Hypothalamus (tissue), 51 donors: ENCODE measurements around the gene RARRES2.
"Not testable (repeated sequence)": the region's sequence is repeated elsewhere in the genome, so short reads cannot be mapped to it uniquely, and the experiment has no call there.

Experiments used
- DNase-seq, 51 donors: peaks; one replicate each; lab custom pipeline; 2025; lab: John Stamatoyannopoulos, UW

Gene RARRES2

DNA sequence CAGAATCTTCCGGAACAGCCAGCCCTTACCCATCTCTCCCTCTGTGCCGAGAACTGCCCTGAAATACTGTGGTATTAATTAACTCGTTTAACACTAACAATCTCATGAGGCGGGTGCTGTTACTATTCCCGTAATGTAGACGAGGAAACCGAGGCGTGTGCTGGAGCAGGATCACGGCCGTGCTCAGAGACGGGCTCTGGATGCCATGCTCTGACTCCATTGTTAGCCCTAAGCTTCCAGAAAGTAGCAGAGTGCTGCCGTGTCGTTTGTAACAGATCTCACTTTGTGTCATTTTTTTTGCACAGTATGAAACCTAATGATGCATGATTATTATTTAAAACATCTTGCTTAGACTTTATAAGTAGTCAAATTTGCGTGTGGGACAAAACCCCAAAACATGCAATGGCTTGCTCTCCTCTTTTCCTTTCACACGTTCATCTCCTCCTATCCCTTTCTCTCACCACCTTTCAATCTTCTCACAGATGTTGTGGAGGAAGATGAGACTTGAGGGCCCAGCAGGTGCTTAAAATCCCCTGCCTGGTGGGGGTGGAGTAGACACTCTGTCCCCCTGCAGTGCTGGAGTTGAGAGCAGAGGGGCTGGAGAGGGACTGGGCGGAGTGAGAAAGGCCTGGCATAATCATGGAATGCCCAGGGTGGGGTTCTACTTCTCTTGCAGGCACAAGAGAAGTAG, 17.6 kb downstream of the RARRES2 start:
- DNase-seq, result peak in 2 of 51 donors; percentile 47 to 71

GRCh38 chr7:150322833-150323681, 18.4 kb downstream of the RARRES2 start, which contains the start of the genes ACTR3C and LRRC61:
ACTR3C (minus strand) TSS chr7:150323545; CDS start chr7:150295296, 28,249 bp downstream.
LRRC61 (plus strand) TSS chr7:150323355; CDS start chr7:150336862, 13,507 bp downstream.
- peak in 14 of 51 donors; percentile 21 to 71 (median 40) for DNase-seq

DNA sequence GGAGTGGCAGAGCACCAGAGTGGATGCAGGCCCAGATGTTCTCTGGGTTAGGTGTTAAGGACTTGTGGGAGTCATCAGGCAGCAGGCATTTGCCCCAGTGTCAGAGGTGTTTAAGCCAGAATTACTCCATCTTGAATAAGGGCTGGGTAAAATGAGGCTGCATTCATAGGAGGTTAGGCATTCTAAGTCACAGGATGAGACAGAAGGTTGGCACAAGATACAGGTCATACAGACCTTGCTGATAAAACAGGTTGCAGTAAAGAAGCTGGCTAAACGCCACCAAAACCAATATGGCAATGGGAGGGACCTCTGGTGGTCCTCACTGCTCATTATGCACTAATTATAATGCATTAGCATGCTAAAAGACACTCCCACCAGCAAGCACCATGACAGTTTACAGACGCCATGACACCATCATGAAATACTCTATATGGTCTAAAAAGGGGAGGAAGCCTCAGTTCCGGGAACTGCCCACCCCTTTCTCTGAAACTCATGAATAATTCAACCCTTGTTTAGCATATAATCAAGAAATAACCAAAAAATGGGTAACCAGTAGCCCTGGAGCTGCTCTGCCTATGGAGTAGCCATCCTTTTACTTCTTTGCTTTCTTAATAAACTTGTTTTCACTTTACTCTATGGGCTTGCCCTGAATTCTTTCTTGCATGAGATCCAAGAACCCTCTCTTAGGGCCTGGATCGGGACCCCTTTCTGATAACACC, 19.2 kb downstream of the RARRES2 start:
- DNase-seq, result no peak

- no peak for DNase-seq
Observed at GRCh38 chr7:150321788-150322113, 19.7 kb downstream of the RARRES2 start.

- no peak for DNase-seq
Observed at GRCh38 chr7:150317748-150318444, 23.5 kb downstream of the RARRES2 start.

GRCh38 chr7:150316987-150317386, 24.4 kb downstream of the RARRES2 start:
- DNase-seq, result not testable (repeated sequence)

GRCh38 chr7:150314639-150315239, 26.7 kb downstream of the RARRES2 start:
- DNase-seq, result no peak

DNA sequence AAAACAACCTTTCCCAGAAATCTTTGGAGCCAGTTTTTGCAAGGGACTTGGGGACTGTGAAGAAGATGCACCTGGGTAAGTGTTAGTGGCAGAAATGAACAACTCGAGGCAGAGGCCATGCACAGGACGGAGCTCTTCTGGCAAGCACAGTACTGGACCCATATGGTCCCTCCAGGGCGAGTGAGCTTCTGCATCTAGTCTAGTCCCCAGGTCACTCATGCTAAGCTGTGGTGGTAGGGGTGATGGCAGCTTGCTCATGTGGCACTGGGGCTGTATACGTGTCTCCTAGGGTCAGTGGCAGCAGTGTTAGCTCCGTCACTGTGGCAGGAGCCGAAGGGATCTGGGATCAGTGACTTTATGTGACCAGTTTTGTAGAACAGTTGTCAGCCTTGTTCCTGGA, 27.6 kb downstream of the RARRES2 start:
- no peak for DNase-seq

- DNase-seq, result no peak
Observed at GRCh38 chr7:150313367-150313809, 28.0 kb downstream of the RARRES2 start.

DNA sequence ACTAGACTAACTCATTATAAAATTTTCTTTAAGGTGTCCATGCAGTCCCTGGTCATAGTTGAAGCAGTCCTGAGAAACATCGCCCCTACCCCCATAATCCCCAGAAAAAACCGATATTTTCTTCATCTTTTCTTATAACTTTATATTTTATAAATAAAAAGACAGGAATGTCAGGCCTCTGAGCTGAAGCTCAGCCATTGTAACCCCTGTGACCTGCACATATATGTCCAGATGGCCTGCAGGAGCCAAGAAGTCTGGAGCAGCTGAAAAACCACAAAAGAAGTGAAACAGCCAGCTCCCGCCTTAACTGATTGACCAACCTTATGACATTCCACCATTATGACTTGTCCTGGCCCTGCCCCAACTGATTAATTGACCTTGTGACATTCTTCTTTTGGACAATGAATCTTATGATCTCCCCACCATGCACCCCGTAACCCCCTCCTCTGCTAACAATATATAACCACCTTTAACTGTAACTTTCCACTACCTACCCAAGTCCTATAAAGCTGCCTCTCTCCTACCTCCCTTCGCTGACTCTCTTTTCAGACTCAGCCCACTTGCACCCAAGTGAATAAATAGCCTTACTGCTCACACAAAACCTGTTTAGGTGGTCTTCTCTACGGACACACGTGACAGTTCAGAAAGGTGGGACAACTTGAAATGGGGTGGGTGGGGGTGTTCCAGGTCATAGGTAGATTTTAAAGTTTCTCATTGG, 28.6 kb downstream of the RARRES2 start:
- not testable (repeated sequence) for DNase-seq

- DNase-seq, result no peak
Observed at GRCh38 chr7:150311711-150312110, 29.7 kb downstream of the RARRES2 start.

- DNase-seq, result no peak
Observed at GRCh38 chr7:150311146-150311545, 30.3 kb downstream of the RARRES2 start.

GRCh38 chr7:150308575-150308974, 32.9 kb downstream of the RARRES2 start:
- DNase-seq, result no peak

DNA sequence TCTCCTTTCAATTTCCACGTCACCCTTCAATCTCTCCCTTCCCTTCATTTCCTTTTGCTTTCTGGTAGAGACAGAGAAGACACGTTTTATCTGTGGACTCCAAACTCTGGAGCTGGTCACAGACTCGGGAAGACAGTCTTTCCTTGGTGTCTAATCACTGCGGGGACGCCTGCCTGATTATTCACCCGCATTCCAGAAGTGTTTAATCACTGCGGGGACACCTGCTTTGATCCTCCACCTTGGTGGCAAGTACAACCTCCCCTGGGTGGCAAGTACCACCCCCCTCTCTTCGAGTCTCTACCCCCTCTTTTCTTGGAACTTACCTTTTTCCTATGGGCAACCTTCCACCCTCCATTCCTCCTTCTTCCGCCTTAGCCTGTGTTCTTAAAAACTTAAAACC, 33.5 kb downstream of the RARRES2 start:
- DNase-seq, result no peak

DNA sequence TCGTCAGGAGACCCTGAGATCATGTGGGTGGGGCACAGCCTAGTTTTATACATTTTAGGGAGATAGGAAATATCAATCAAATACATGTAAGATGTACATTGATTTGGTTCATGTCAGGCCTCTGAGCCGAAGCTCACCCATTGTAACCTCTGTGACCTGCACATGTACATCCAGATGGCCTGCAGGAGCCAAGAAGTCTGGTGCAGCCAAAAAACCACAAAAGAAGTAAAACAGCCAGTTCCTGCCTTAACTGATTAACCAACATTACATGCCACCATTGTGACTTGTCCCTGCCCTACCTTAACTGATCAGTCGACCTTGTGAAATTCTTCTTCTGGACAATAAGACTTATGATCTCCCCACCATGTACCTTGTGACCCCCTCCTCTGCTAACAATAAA, 34.3 kb downstream of the RARRES2 start:
- no peak for DNase-seq

GRCh38 chr7:150306377-150306776, 35.1 kb downstream of the RARRES2 start:
- DNase-seq, result not testable (repeated sequence)

DNA sequence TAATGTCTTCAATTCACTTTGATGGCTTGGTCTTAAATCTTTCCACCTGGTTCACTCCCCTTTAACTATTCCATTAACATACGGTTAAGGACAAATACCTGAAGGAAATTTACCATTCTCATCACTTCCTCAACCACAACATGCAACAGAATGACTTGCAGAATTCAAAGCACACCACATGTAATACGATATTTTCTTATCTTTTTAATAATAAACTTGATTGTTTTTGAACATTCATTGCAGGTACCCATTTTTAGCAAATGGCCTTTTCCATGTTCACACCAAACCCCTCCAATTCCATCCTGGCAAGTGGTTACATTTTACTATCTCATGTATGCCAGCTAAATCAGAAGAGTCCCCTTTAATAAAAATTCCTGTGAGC, 35.5 kb downstream of the RARRES2 start:
- DNase-seq, result not testable (repeated sequence)

GRCh38 chr7:150305259-150305902, 36.0 kb downstream of the RARRES2 start:
- not testable (repeated sequence) for DNase-seq
